SIG-M5 (cell line): Measurements from ENCODE around the gene ALDH3B1.

Experiments
- DNase-seq: peaks from one replicate; lab custom pipeline; 2025; lab: John Stamatoyannopoulos, UW

Gene ALDH3B1

DNA sequence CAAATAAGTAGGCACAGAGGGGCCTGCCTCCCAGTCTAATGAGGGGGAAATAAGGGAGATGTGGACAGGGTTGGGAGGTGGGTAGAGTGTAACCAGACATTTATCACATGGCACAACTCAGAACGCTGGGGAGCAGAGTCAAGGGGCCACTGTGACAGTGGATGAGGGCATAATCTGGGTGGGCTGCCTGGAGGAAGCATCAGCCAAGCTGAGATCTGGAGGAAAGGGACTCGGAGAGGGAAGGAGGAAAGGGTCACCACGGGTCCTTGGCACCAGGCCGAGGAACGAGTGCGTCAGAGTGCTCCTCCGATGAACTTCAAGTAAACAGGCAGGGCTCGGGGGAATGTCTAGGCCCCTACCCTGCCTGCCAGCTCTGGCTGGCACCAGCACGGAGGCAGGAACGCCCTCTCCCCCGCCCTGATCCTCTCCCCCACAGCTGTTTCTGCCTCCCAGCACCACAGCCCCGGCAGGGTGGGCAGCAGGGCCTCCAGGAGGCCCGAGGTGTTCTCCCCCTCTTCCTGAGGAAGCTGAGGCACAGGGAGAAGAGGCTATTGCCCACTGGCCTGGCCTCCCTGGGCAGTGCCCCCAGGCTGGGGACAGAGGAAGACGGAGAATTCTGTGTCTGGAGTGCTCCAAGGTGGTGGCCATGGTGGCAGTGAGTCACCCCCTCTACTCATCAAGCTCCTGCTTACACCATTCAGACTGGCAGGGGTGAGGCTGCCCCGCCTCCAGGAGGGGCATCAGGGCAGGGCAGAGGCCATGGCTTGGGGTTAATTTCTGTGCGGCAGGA is 4.2 kb downstream of the ALDH3B1 start:
- DNase-seq = no peak

DNA sequence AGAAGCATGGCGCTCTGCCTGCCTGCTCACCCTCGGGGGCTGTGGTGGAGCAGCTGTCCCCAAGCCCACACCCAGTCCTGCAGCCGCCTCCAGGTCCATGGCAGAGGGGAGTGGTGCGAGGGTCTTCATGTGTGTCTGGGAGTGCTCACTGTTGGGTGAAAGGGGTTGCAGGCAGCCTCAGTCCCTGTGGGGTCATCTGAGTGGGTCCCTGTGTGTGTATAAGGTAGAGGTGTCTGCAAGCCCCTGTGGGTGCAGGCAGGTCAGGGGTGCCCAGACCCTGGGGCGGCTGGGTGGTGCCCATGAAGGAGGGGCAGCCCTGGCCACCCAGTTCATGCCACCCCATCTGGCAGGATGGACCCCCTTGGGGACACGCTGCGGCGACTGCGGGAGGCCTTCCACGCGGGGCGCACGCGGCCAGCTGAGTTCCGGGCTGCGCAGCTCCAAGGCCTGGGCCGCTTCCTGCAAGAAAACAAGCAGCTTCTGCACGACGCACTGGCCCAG is 4.9 kb downstream of the ALDH3B1 start:
- DNase-seq = no peak

DNA sequence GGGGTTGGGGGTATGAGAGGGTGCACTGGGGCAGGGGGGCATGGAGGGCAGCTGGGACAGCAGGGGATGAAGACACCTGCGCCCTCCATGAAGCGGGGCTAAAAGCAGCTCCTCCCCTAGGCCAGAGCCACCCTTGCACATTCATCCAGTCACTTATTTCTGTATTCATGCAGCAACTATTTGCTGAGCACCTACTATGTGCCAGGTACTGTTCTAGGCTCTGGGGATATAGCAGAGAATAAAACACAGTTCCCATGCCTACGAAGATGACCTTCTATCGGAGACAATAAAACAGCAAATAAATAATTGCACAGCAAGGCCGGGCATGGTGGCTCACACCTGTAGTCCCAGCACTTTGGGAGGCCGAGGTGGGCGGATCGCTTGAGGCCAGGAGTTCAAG is 5.3 kb downstream of the ALDH3B1 start:
- DNase-seq = no peak

DNA sequence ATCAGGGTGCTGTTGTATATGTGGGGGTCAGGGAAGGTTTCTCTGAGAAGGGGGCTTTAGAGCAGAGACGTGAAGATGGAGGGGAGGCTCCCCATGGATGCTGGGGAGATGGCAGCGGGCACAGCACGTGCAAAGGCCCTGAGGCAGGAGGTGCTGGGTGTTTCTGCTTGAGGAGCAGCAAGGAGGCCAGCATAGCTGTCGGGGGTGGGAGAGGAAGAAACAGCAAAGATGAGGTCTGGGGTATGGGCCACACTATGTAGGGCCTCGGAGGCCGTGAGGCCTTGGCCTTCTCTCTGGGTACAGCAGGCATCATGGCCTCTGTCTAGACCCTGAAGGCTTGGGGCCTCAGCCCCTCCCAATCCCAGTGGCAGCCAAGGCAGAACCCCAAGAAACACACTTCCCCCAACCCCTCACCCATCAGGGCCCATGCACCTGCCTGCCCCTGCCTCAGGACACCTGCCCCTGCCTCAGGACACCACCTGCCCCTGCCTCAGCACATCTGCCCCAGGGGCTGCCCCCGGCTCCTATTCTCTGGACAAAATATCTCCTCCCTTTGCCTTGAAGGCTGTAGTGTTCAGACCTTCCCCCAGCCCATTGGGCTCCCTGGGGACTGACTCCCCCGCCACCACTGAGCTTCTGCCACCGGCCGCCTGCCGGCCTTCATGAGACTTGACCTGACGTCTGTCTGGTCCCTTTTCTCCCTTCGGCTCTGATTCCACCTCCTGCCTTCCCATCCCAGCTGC is 6.2 kb downstream of the ALDH3B1 start:
- DNase-seq = no peak

DNA sequence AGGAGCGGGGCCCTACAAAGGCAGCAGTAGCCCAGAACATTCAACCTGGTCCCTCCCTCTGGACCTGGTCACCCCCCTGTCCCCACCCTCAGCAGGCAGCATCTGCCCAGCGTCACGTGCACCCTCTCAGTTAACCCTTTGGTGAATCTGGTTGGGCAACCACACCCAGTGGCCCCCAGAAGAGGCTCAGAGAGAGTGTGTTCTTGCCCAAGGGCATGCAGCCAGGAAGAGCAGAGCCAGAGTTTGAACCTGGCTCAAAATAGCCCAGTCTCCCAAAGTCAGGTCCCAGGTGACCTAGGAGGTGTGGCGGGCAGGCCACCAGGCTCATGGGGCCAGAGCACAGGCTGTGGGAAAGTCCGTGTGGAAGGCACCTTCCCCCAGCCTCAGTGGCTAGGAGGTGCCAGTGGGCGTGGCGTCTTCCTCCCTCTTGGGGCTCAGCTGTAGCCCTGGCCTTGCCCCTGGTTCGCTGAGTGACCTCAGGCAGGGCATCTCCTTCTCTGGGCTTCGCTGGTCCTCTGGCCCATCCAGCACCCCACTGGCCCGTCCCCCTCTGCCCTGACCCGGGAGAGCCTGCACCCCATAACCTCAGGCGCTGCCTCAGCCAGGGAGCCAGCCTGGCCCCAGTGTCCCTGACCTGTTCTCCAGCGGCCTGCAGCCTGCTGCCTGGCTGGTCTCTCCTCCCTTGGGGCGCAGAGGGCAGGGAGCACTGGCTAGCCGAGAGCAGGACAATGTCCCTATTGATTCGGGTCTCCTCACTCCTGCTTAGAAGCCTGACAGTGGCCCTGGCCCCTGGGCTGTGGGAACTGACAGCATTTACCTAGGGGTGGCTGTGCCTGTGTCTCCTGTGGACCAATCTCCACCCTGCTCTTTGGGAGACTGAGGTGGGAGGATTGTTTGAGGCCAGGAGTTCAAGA is 7.0 kb downstream of the ALDH3B1 start:
- no peak for DNase-seq

DNA sequence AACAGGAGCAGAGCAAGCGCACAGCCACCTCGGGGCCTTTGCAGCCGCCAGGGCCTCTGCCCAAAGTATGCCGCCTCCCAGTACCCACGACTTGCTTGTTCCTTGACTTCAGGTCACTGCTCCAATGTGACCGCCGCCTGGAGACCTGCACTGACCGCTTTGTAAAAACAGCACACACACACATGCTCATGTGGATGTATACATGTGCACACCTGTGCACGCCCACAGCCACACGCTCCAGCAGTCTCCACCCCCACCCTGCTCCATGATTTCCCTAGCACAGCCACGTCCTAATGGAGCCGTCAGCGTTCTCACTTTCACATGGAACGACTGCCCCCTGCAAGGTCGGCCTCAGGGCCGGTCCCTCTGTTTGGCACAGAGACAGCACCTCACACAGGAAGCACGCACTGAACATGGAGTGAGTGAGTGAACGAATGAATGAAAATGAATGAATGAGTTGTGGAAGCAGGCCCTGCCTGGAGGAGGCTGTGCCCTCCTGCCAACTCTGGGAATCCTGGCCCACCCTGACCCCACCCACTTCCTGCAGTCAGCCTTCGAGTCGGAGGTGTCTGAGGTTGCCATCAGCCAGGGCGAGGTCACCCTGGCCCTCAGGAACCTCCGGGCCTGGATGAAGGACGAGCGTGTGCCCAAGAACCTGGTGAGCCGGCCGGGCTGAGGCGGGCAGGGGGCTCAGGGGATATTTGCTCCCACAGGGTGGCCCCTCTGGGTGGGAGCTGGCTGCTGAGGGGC is 8.0 kb downstream of the ALDH3B1 start:
- DNase-seq = no peak

DNA sequence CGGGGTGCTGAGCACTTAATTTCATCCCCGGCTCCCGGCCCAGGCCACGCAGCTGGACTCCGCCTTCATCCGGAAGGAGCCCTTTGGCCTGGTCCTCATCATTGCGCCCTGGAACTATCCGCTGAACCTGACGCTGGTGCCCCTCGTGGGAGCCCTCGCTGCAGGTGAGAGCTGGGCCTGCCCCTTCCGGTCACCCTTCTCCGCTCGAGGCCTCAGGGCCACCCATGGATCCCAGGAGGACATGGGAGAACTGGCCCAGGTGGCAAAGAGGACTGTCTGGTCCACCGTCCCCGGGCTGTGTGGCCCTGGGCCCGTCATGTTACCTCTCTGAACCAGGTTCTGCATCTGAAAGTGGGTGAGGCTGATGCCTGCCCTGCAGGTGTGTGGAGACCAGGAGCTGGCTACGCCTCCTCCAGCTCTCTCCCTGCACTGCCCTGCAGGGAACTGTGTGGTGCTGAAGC is 8.6 kb downstream of the ALDH3B1 start:
- DNase-seq = no peak

DNA sequence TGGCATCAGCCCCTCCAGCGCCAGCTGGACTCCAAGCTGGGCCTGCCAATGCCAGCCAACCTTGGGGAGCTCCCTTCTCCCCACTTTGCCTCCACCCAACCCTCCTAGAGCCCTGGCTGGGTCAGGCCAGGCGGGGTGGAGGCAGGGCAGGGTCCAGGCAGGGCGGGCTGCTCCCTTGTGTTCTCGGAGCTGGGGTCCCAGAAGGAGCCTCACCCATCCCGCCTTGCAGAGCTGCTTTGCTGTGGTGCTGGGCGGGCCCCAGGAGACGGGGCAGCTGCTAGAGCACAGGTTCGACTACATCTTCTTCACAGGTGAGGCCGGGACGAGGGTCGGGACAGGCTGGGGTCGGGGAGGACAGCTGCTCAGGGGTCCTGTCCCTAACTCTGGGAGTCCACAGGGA is 9.4 kb downstream of the ALDH3B1 start:
- DNase-seq = no peak

DNA sequence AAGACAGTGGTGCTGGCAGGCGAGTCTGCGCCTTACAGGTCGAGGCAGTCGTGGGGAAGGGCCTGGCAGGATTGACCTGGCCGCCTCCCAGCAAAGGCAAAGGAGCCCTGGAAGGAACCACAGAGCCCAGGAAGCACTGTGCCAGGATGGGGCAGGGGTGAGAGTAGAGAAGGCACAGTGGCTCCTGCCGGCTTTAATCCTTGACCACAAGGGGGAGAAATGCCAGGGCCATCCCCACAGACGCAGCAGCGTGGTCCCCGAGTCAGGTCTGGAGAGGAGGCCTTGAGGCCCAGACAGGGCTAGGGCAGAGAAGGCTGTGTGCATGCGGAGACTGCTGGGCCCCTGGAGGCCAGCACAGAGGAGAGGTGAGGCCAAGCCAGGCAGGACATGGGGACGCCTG is 10.4 kb downstream of the ALDH3B1 start:
- DNase-seq = no peak

DNA sequence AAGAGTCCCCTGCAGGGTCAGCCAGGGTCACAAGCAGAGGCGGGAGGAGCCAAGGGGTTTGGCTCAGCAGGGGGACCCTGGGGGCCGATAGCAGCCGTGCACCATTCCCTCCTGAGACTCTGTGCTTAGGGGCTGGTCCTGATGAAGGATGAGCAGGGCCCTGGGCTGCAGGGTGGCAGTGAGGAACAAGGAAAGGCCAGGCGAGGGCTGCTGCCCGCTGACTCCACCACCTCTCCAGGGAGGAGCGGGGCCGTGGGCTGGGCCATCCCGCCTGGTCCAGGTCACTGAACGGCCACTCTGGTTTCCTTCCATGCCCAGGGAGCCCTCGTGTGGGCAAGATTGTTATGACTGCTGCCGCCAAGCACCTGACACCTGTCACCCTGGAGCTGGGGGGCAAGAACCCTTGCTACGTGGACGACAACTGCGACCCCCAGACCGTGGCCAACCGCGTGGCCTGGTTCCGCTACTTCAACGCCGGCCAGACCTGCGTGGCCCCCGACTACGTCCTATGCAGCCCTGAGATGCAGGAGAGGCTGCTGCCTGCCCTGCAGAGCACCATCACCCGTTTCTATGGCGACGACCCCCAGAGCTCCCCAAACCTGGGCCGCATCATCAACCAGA is 11.2 kb downstream of the ALDH3B1 start:
- no peak for DNase-seq

DNA sequence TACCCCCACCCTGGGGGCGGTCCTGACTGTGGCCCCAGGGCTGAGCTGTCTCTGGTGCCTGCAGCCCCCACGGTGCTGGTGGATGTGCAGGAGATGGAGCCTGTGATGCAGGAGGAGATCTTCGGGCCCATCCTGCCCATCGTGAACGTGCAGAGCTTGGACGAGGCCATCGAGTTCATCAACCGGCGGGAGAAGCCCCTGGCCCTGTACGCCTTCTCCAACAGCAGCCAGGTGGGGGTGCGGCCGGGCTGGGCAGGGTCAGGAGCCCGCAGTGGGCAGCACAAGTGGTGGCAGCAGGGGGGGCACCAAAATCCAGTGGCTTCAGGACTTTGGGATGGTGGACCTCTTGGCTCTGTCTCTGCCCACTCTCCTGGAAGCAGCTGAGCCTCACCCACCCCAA is 12.4 kb downstream of the ALDH3B1 start:
- DNase-seq = no peak

DNA sequence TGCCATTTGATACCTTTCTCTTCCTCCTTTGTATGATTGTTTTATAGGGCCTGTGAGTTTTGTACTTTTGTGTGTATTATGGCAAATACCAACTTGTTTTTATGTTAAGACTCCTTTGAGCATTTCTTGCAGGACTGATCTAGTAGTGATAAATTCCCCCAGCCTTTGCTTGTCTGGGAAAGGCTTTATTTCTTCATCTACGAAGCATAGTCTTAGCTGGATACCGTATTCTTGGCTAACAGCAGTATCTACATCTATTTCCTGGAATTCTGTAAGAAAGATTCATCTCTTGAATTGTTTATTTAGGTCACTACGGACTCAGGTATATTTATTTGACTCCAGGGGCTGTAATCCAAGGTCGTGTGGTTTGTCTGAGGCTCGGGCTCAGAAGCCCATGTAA is 14.4 kb downstream of the ALDH3B1 start:
- DNase-seq = no peak

DNA sequence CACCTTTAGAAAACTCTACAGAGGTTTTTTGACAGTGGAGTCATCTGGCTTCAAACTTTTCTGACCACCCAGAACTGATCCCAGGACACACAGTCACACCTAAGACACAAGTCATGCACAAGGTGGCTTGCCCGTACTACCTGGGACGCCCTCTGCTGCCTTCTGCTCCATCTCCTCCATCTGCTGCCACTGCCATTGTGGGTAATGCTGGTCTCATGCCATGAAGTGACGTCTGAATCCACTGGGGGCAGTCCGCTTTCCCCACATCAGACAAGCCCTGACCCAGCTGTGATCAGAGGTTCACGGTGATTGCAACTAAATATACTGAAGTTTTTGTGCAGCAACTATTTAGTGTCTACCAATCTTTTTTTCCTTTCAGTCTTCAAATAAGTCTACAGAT is 14.9 kb downstream of the ALDH3B1 start:
- no peak for DNase-seq

DNA sequence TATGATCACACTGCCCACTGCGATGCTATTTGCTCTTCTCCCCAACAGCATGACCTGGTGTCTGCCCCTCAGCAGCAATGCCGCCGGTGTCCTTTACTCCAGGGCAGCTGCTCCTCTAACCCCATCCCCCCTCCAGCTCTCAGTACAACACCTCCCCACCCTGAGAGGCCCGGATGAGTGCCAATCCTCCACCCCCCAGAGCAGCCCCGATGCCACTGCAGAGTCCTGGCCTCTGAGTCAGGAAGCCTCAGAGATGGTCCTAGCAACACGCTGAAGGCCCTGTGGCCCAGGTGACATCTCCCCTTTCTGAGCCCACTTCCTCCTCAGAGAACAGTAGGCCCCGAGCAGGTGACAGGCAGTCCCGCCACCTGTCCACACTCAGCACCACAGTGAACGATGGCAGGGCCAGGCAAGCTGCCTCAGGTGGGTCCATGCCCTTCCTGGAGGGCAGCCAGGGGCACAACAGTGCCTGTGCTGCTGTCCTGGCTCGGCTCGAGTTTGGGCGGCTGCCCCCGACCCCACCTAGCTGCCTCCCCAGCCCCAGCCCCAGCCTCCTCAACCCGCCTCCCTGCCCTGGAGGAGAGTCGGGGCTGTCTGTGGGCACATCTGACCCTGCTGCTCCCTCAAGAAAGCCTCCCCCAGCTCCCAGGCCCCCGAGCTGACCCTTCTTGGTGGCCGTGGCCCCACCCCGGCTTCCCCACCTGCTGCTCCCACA is 16.4 kb downstream of the ALDH3B1 start:
- no peak for DNase-seq

DNA sequence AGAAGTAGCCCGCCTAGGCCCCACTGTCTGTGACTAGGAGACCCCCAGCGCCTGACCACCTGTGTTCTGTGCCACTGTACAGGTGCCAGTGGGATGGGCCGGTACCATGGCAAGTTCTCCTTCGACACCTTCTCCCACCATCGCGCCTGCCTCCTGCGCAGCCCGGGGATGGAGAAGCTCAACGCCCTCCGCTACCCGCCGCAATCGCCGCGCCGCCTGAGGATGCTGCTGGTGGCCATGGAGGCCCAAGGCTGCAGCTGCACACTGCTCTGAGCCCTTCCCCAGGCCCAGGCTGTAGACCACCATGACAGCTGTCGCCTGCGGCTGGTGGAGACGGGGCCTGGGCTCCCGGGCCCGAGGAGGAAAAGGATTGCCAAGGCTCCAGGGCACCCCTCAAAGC is 17.5 kb downstream of the ALDH3B1 start:
- no peak for DNase-seq

DNA sequence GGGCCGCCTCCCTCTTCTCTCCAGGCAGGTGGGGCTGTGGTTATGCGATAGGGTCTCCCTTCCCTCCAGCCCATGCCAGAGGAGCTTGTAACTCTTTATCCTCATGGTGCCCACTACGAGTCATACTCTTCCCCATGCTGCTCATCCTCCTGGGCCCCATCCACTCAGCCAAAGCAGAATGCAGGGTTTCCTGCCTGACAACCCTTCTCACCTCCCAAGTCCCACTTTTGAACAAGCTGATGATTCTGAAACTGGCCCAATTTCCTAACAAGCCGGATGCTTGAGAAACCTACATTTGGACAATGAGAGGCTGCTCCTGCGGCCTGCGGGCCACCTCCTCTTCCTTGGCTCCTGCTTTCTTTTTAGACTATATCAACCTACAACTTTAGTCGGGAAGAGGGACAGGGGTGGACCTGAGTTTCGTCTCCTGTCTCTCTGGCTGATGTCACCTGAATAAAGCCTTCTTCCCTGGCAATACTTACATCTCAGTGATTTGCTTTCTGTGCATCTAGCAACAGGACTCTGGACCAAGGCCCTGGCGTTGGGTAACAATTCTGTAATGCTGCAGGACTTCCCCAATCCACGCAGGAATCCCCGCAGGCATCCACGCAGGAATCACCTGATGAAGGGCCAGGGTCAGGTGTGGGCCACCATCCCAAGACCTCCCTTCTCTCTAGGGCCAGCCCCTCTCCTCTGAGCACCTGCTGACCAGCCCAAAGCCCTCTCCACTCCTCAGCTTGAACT is 18.8 kb downstream of the ALDH3B1 start:
- DNase-seq = no peak

DNA sequence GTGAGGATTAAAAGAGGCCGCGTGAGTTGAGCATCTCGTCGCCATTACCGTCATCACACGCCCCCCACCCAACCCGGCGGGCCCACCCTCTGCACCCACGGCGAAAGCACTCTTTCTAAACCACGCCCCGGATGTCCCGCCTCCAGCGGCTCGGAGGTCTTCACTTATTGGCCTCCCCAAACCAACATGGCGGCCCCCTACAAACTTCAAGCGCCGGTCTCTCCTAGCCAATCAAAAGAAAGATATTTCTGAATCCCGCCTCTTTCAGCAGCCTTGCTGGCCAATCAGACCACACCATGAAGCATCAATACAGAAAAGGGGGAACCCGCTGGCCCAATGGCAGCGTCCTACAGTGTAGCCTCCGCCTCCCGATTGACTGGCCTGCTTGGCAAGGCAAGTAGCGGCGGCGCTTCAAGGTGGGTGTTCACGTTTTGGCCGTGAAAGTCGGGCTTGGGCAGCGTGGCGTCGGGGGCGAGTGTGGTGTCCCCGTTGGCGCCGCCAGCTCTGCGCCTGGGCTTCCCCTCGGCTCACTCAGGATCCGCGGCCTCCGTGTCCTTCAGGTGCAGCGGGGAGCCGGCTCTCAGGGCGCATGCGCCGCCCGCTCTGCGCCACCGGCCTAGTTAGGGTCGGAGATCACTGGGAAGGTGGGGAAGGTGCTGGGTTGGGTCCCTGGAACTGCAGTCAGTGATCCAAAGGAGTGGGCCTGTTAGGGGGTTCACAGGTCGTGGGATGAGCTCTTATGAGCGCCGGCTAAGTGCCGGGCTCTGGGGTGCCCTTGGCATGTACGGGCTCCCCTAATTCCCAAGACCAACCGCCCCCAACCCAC is 20.4 kb downstream of the ALDH3B1 start, which contains the start of gene NDUFS8:
Gene NDUFS8 (plus strand): TSS at position 364 of the 826 bp plus-strand sequence. CDS start 1,471 bp downstream, outside the sequence.
- peak; percentile 94 for DNase-seq

DNA sequence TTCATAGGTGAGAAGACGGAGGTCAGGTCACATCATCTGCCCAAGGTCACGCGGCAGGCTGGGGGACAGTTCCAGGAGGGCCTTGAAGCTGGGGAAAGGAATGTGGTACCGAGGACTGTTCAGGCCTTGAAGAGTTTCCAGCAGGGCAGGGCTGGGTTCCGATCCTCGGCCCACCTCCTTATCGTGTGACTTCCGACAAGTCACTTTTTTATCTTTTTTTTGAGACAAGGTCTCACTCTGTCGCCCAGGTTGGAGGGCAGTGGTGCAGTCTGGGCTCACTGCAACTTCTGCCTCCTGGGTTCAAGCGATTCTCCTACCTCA is 21.0 kb downstream of the ALDH3B1 start:
- no peak for DNase-seq

DNA sequence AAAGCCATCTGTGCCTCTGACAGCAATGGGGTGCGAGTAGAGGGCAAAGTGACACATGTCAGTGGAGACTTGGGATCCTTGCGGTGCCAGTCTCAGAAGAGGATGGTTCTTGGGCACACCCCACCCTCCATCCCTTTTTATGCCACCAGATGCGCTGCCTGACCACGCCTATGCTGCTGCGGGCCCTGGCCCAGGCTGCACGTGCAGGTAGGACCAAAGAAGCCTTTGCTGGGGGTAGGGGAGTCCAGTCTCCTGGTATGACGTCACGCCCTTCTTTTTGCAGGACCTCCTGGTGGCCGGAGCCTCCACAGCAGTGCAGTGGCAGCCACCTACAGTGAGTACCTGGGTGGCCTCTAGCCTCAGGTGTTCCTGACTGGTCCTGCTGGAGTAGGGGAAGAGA is 21.9 kb downstream of the ALDH3B1 start:
- DNase-seq = no peak
